Measurements from ENCODE around the gene UTP4.

UTP4 gene

GRCh38 chr16:69191136-69191535, 58.7 kb downstream of the UTP4 start:
- Histone ChIP-seq H3K27ac (ENCODE audit: low read length) (no peak overlapping the region), H3K36me3 (ENCODE audit: insufficient read depth, low read length) (no peaks in the 10 kb centered on the region)
- TF ChIP-seq EZH2 (IDR thresholded peaks at IDR 0.05; ENCODE audit: borderline replicate concordance, low read depth, low read length, severe bottlenecking) (no peak), CTCF (IDR thresholded peaks at IDR 0.05; ENCODE audit: borderline replicate concordance, extremely low read depth, low read length, poor library complexity, severe bottlenecking) (no peak)

DNA sequence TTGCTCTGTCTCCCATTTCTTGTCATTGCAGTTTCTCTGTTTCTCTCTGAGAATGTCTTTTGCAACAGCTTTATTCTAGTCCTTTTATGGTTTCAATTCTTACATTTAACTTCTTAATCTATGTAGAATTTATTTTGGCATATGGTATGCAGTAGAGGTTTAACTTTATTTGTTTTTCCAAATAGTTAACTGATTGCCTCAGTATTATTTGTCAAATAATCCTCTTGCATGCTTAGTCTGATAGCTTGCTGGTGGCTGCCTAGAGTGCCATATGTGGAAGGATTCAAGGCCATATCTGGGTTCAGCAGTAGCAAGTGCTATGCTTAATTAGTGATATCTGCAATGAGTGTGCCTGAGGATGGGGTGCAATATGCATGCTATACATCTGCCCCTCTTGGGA, 61.4 kb downstream of the UTP4 start:
- peaks cover 19% of the 10 kb centered on the region for H3K4me1 ChIP-seq (ENCODE audit: insufficient read depth, low read length)
- H3K27ac ChIP-seq (ENCODE audit: low read length), result no peak overlapping the region
- H3K9me3 ChIP-seq (ENCODE audit: insufficient read depth, low read length, severe bottlenecking), result no peaks in the 10 kb centered on the region
- H3K4me3 ChIP-seq (ENCODE audit: low read depth in 1 of 2, low read length in 2 of 2), result no peak overlapping the region
- no peak overlapping the region for H2AFZ ChIP-seq (ENCODE audit: low read depth, low read length)
- no peak overlapping the region for H3K4me2 ChIP-seq (ENCODE audit: insufficient read depth, low read length)
- DNase-seq, result no peak
- no peak overlapping the region for H3K9ac ChIP-seq (ENCODE audit: low read depth, low read length)
- H3K36me3 ChIP-seq (ENCODE audit: insufficient read depth, low read length), result no peaks in the 10 kb centered on the region
- peaks cover 21% of the 10 kb centered on the region for H4K20me1 ChIP-seq (ENCODE audit: insufficient read depth, low read length)
- peaks cover 55% of the 10 kb centered on the region for H3K79me2 ChIP-seq (ENCODE audit: insufficient read depth, low read length)
- H3K27me3 ChIP-seq (ENCODE audit: insufficient read depth, low read length, poor library complexity), result no peaks in the 10 kb centered on the region
- TF ChIP-seq EZH2 (IDR thresholded peaks at IDR 0.05; ENCODE audit: borderline replicate concordance, low read depth, low read length, severe bottlenecking), result no peak
- no peak for TF ChIP-seq CTCF (IDR thresholded peaks at IDR 0.05; ENCODE audit: borderline replicate concordance, extremely low read depth, low read length, poor library complexity, severe bottlenecking)
- ATAC-seq (ENCODE audit: insufficient read depth, low read depth), result no peak

More at GRCh38 chr16:69191136-69191535, 58.7 kb downstream of the UTP4 start:
- H3K4me3 ChIP-seq (ENCODE audit: low read depth in 1 of 2, low read length in 2 of 2), result no peak overlapping the region
- no peak overlapping the region for H3K4me2 ChIP-seq (ENCODE audit: insufficient read depth, low read length)
- H3K27me3 ChIP-seq (ENCODE audit: insufficient read depth, low read length, poor library complexity), result no peaks in the 10 kb centered on the region
- H3K4me1 ChIP-seq (ENCODE audit: insufficient read depth, low read length), result peaks cover 34% of the 10 kb centered on the region
- peaks cover 25% of the 10 kb centered on the region for H4K20me1 ChIP-seq (ENCODE audit: insufficient read depth, low read length)
- ATAC-seq (ENCODE audit: insufficient read depth, low read depth), result no peak
- H3K9me3 ChIP-seq (ENCODE audit: insufficient read depth, low read length, severe bottlenecking), result no peaks in the 10 kb centered on the region
- no peak overlapping the region for H2AFZ ChIP-seq (ENCODE audit: low read depth, low read length)
- no peak overlapping the region for H3K9ac ChIP-seq (ENCODE audit: low read depth, low read length)
- H3K79me2 ChIP-seq (ENCODE audit: insufficient read depth, low read length), result peaks cover 60% of the 10 kb centered on the region
- DNase-seq, result no peak

DNA sequence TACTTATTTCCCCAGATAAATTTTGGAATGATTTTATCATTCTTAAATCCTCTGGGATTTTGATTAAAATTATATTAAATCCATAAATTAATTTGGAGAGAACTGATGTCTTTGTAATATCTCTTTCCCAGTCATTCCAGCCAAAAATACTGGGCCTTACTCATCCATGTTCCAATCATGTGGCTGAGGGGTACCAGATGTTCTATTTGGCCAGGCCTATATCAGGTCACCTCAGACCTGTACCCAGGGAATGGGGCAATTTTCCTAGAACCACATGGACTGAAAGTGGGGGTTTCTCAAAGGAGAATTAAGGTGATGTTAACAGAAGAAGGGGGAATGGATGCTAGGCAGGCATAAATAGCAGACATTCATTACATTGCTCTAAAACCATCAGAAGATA, 62.0 kb downstream of the UTP4 start:
- TF ChIP-seq CTCF (IDR thresholded peaks at IDR 0.05; ENCODE audit: borderline replicate concordance, extremely low read depth, low read length, poor library complexity, severe bottlenecking) (no peak), EZH2 (IDR thresholded peaks at IDR 0.05; ENCODE audit: borderline replicate concordance, low read depth, low read length, severe bottlenecking) (no peak)
- H4K20me1 ChIP-seq (ENCODE audit: insufficient read depth, low read length), result peaks cover 15% of the 10 kb centered on the region
- H3K4me3 ChIP-seq (ENCODE audit: low read depth in 1 of 2, low read length in 2 of 2), result no peak overlapping the region
- peaks cover 13% of the 10 kb centered on the region for H3K4me1 ChIP-seq (ENCODE audit: insufficient read depth, low read length)
- no peaks in the 10 kb centered on the region for H3K27me3 ChIP-seq (ENCODE audit: insufficient read depth, low read length, poor library complexity)
- ATAC-seq (ENCODE audit: insufficient read depth, low read depth) (no peak), DNase-seq (no peak)
- no peak overlapping the region for H3K4me2 ChIP-seq (ENCODE audit: insufficient read depth, low read length)
- H3K9ac ChIP-seq (ENCODE audit: low read depth, low read length), result no peak overlapping the region
- no peaks in the 10 kb centered on the region for H3K9me3 ChIP-seq (ENCODE audit: insufficient read depth, low read length, severe bottlenecking)
- no peak overlapping the region for H3K27ac ChIP-seq (ENCODE audit: low read length)
- H2AFZ ChIP-seq (ENCODE audit: low read depth, low read length), result no peak overlapping the region
- no peaks in the 10 kb centered on the region for H3K36me3 ChIP-seq (ENCODE audit: insufficient read depth, low read length)
- H3K79me2 ChIP-seq (ENCODE audit: insufficient read depth, low read length), result peaks cover 51% of the 10 kb centered on the region

Measured in DND-41 (cell line).